Measurements from ENCODE around the gene EHMT2.
"Not testable (repeated sequence)": the region's sequence is repeated elsewhere in the genome, so short reads cannot be mapped to it uniquely, and the experiment has no call there.

Gene EHMT2

GRCh38 chr6:31897612-31898382 lies at the start of gene EHMT2:
Gene EHMT2, minus strand, starts transcription at chr6:31897698. Its CDS starts 21 bp downstream, at chr6:31897677.
- peak; percentile 91 for DNase-seq

GRCh38 chr6:31947070-31947675 lies 49.7 kb upstream of the EHMT2 start:
- DNase-seq = no peak

GRCh38 chr6:31946370-31946885 lies 48.9 kb upstream of the EHMT2 start:
- DNase-seq = no peak

GRCh38 chr6:31945507-31946369 lies 48.2 kb upstream of the EHMT2 start, which contains the start of gene CFB:
Gene CFB, plus strand, starts transcription at chr6:31946095. Its CDS starts 127 bp downstream, at chr6:31946222.
- DNase-seq = peak; percentile 52

- DNase-seq = no peak
Measured at GRCh38 chr6:31945154-31945506, 47.6 kb upstream of the EHMT2 start.

GRCh38 chr6:31943742-31944141 lies 46.2 kb upstream of the EHMT2 start:
- DNase-seq = no peak

- no peak for DNase-seq
Measured at GRCh38 chr6:31940256-31940664, 42.8 kb upstream of the EHMT2 start.

- no peak for DNase-seq
Measured at GRCh38 chr6:31935823-31936222, 38.3 kb upstream of the EHMT2 start.

GRCh38 chr6:31935021-31935420 lies 37.5 kb upstream of the EHMT2 start:
- no peak for DNase-seq

- no peak for DNase-seq
Measured at GRCh38 chr6:31933537-31933936, 36.0 kb upstream of the EHMT2 start.

GRCh38 chr6:31932137-31932536 lies 34.6 kb upstream of the EHMT2 start:
- DNase-seq = not testable (repeated sequence)

- no peak for DNase-seq
Measured at GRCh38 chr6:31930962-31931361, 33.5 kb upstream of the EHMT2 start.

GRCh38 chr6:31928672-31928939 lies 31.1 kb upstream of the EHMT2 start:
- DNase-seq = no peak

GRCh38 chr6:31927863-31928671 lies 30.6 kb upstream of the EHMT2 start:
- no peak for DNase-seq

- peak; percentile 66 for DNase-seq
Measured at GRCh38 chr6:31927242-31927862, 29.9 kb upstream of the EHMT2 start, which contains the start of gene C2. Gene C2, plus strand, starts transcription at chr6:31927717. Its CDS starts 36 bp downstream, at chr6:31927753.

GRCh38 chr6:31922942-31923341 lies 25.4 kb upstream of the EHMT2 start:
- DNase-seq = peak; percentile 76

GRCh38 chr6:31920811-31921210 lies 23.3 kb upstream of the EHMT2 start:
- no peak for DNase-seq

GRCh38 chr6:31919624-31920303 lies 22.3 kb upstream of the EHMT2 start:
- no peak for DNase-seq

- peak; percentile 31 for DNase-seq
Measured at GRCh38 chr6:31918069-31918720, 20.7 kb upstream of the EHMT2 start.

- no peak for DNase-seq
Measured at GRCh38 chr6:31915756-31916155, 18.3 kb upstream of the EHMT2 start.

GRCh38 chr6:31915351-31915750 lies 17.9 kb upstream of the EHMT2 start:
- no peak for DNase-seq

Data from OCI-M1 (cell line).